Activated CD4-positive, alpha-beta memory T cell treated with anti-CD3 and anti-CD28 coated beads, Interleukin-2, amount 10 ng/mL, durations not matched to agents 7 days and 5 days (primary cell): ENCODE measurements around the gene CYP3A7. TPM values are rescaled to one million over a fixed set of nuclear protein-coding genes. Genes with fewer than 3 reads are reported as not detected.
"Not testable (repeated sequence)": the region's sequence is repeated elsewhere in the genome, so short reads cannot be mapped to it uniquely, and the experiment has no call there.

Experiments used
- CTCF ChIA-PET: fragments of 350-600 bp; sonication (Branson Sonifier 250); formaldehyde crosslinking; loops from one replicate; lab custom pipeline; 2021; ENCODE audit warnings: antibody characterized with exemption, inconsistent platforms; lab: Charles Lee
- POLR2A ChIA-PET: fragments of 350-600 bp; sonication (Branson Sonifier 250); formaldehyde crosslinking; loops from one replicate; lab custom pipeline; 2021; ENCODE audit warnings: antibody characterized with exemption; lab: Charles Lee
- DNase-seq: peaks from one replicate; pipeline ENCODE4 v3.0.0-alpha.2; 2020
- H3K27ac Mint-ChIP-seq: one replicate; pipeline ENCODE4 v1.8.0; 2021; ENCODE audit warnings: mild to moderate bottlenecking, mixed read lengths
- H3K27me3 Mint-ChIP-seq: one replicate; pipeline ENCODE4 v1.8.0; 2021; ENCODE audit warnings: mixed read lengths
- H3K36me3 Mint-ChIP-seq: one replicate; pipeline ENCODE4 v1.8.0; 2021; ENCODE audit warnings: low read depth, mixed read lengths
- H3K4me1 Mint-ChIP-seq: one replicate; pipeline ENCODE4 v1.8.0; 2021; ENCODE audit warnings: mixed read lengths
- H3K4me3 Mint-ChIP-seq: one replicate; pipeline ENCODE4 v1.8.0; 2021; ENCODE audit warnings: mild to moderate bottlenecking, mixed read lengths
- H3K9me3 Mint-ChIP-seq: one replicate; pipeline ENCODE4 v1.8.0; 2021; ENCODE audit warnings: mixed read lengths
- total RNA-seq, 2 experiments: library from RNA; stranded (reverse); gene quantifications; one replicate each; pipeline ENCODE4 v1.2.3, GENCODE V29; 2021

CYP3A7 gene
- total RNA-seq, 2 experiments from 2014 or later, result not detected

GRCh38 chr7:99736667-99737066, 1.7 kb upstream of the CYP3A7 start:
- H3K27me3 Mint-ChIP-seq, DNase-seq, H3K36me3 Mint-ChIP-seq, H3K27ac Mint-ChIP-seq, CTCF ChIA-PET, POLR2A ChIA-PET, H3K4me3 Mint-ChIP-seq, H3K9me3 Mint-ChIP-seq, H3K4me1 Mint-ChIP-seq: not testable (repeated sequence)

GRCh38 chr7:99733448-99733847, 1.5 kb downstream of the CYP3A7 start:
- no peak overlapping the region for H3K4me3 Mint-ChIP-seq

GRCh38 chr7:99733003-99733402, 2.0 kb downstream of the CYP3A7 start:
- ChIA-PET CTCF (no interaction called here), POLR2A (no interaction called here)
- H3K9me3 Mint-ChIP-seq, result no peaks in the 10 kb centered on the region
- no peak overlapping the region for H3K27ac Mint-ChIP-seq
- DNase-seq, result no peak
- no peaks in the 10 kb centered on the region for H3K36me3 Mint-ChIP-seq
- no peaks in the 10 kb centered on the region for H3K27me3 Mint-ChIP-seq
- no peaks in the 10 kb centered on the region for H3K4me1 Mint-ChIP-seq
- H3K4me3 Mint-ChIP-seq, result no peak overlapping the region

More at GRCh38 chr7:99733448-99733847, 1.5 kb downstream of the CYP3A7 start:
- no peaks in the 10 kb centered on the region for H3K9me3 Mint-ChIP-seq
- H3K36me3 Mint-ChIP-seq, result no peaks in the 10 kb centered on the region
- no peaks in the 10 kb centered on the region for H3K27me3 Mint-ChIP-seq
- H3K27ac Mint-ChIP-seq, result no peak overlapping the region
- H3K4me1 Mint-ChIP-seq, result no peaks in the 10 kb centered on the region
- DNase-seq, result no peak
- POLR2A ChIA-PET, result no interaction called here
- CTCF ChIA-PET, result no interaction called here

GRCh38 chr7:99731638-99732374, 3.2 kb downstream of the CYP3A7 start:
- Mint-ChIP-seq H3K4me3 (no peak overlapping the region), H3K9me3 (no peaks in the 10 kb centered on the region), H3K36me3 (no peaks in the 10 kb centered on the region), H3K27me3 (no peaks in the 10 kb centered on the region), H3K4me1 (no peaks in the 10 kb centered on the region), H3K27ac (no peak overlapping the region)
- ChIA-PET POLR2A (no interaction called here), CTCF (no interaction called here)
- no peak for DNase-seq

GRCh38 chr7:99730992-99731391, 4.0 kb downstream of the CYP3A7 start:
- H3K4me3 Mint-ChIP-seq, result no peak overlapping the region
- ChIA-PET CTCF (no interaction called here), POLR2A (no interaction called here)
- no peak overlapping the region for H3K27ac Mint-ChIP-seq
- H3K36me3 Mint-ChIP-seq, result no peaks in the 10 kb centered on the region
- no peaks in the 10 kb centered on the region for H3K27me3 Mint-ChIP-seq
- DNase-seq, result no peak
- H3K4me1 Mint-ChIP-seq, result no peaks in the 10 kb centered on the region
- no peaks in the 10 kb centered on the region for H3K9me3 Mint-ChIP-seq

- Mint-ChIP-seq H3K4me3 (no peak overlapping the region), H3K9me3 (no peaks in the 10 kb centered on the region), H3K36me3 (no peaks in the 10 kb centered on the region), H3K27ac (no peak overlapping the region), H3K27me3 (no peaks in the 10 kb centered on the region), H3K4me1 (no peaks in the 10 kb centered on the region)
- no peak for DNase-seq
- POLR2A ChIA-PET, result no interaction called here
- CTCF ChIA-PET, result no interaction called here
These were observed 4.7 kb downstream of the CYP3A7 start for GRCh38 chr7:99730238-99730810.

- H3K27ac Mint-ChIP-seq, result no peak overlapping the region
- no peaks in the 10 kb centered on the region for H3K27me3 Mint-ChIP-seq
- ChIA-PET CTCF (no interaction called here), POLR2A (no interaction called here)
- no peak for DNase-seq
- no peaks in the 10 kb centered on the region for H3K9me3 Mint-ChIP-seq
- H3K4me1 Mint-ChIP-seq, result no peaks in the 10 kb centered on the region
- no peaks in the 10 kb centered on the region for H3K36me3 Mint-ChIP-seq
- no peak overlapping the region for H3K4me3 Mint-ChIP-seq
These were observed 5.3 kb downstream of the CYP3A7 start for GRCh38 chr7:99729486-99730237.

GRCh38 chr7:99728615-99729014, 6.4 kb downstream of the CYP3A7 start:
- no peak overlapping the region for H3K27ac Mint-ChIP-seq
- no peaks in the 10 kb centered on the region for H3K27me3 Mint-ChIP-seq
- H3K4me3 Mint-ChIP-seq, result no peak overlapping the region
- DNase-seq, result no peak
- no peaks in the 10 kb centered on the region for H3K36me3 Mint-ChIP-seq
- ChIA-PET POLR2A (no interaction called here), CTCF (no interaction called here)
- no peaks in the 10 kb centered on the region for H3K4me1 Mint-ChIP-seq
- no peaks in the 10 kb centered on the region for H3K9me3 Mint-ChIP-seq

- CTCF ChIA-PET, H3K4me3 Mint-ChIP-seq, H3K4me1 Mint-ChIP-seq, H3K9me3 Mint-ChIP-seq, H3K27ac Mint-ChIP-seq, H3K27me3 Mint-ChIP-seq, DNase-seq, POLR2A ChIA-PET, H3K36me3 Mint-ChIP-seq: not testable (repeated sequence)
These were observed 11.8 kb downstream of the CYP3A7 start for GRCh38 chr7:99723201-99723600.

GRCh38 chr7:99720800-99721595, 14.0 kb downstream of the CYP3A7 start:
- DNase-seq, result no peak
- H3K9me3 Mint-ChIP-seq, result no peaks in the 10 kb centered on the region

GRCh38 chr7:99719996-99720769, 14.8 kb downstream of the CYP3A7 start:
- no peaks in the 10 kb centered on the region for H3K36me3 Mint-ChIP-seq
- H3K27ac Mint-ChIP-seq, result no peak overlapping the region
- H3K4me3 Mint-ChIP-seq, result no peak overlapping the region
- no peaks in the 10 kb centered on the region for H3K27me3 Mint-ChIP-seq
- no peaks in the 10 kb centered on the region for H3K4me1 Mint-ChIP-seq
- POLR2A ChIA-PET, result no interaction called here
- peaks cover 2% of the 10 kb centered on the region for H3K9me3 Mint-ChIP-seq
- CTCF ChIA-PET, result no interaction called here
- DNase-seq, result no peak

More at GRCh38 chr7:99720800-99721595, 14.0 kb downstream of the CYP3A7 start:
- CTCF ChIA-PET, result no interaction called here
- Mint-ChIP-seq H3K27ac (no peak overlapping the region), H3K27me3 (no peaks in the 10 kb centered on the region), H3K36me3 (no peaks in the 10 kb centered on the region), H3K4me3 (no peak overlapping the region), H3K4me1 (no peaks in the 10 kb centered on the region)
- POLR2A ChIA-PET, result no interaction called here

GRCh38 chr7:99713995-99714570, 20.9 kb downstream of the CYP3A7 start:
- Mint-ChIP-seq H3K27me3 (no peaks in the 10 kb centered on the region), H3K4me1 (no peaks in the 10 kb centered on the region), H3K36me3 (no peaks in the 10 kb centered on the region), H3K27ac (no peak overlapping the region), H3K9me3 (peaks cover 9% of the 10 kb centered on the region), H3K4me3 (no peak overlapping the region)
- POLR2A ChIA-PET, result no interaction called here
- no peak for DNase-seq
- CTCF ChIA-PET, result no interaction called here
